HCT116 (cell line): ENCODE data around the gene HCFC2. TPM values are rescaled to one million over a fixed set of nuclear protein-coding genes. Genes with fewer than 3 reads are reported as not detected.

Experiments used
- ATAC-seq: fragments of 200-7000 bp; cut with Tn5 transposase; 2 replicates; pipeline ENCODE4 v1.9.1; 2020; ENCODE audit warnings: mild to moderate bottlenecking, moderate library complexity
- BruUV-seq: library from RNA; stranded (reverse); fragments of 400-500 nt; replicated peaks from 2 replicates; lab custom pipeline; 2021; lab: Mats Ljungman, UMichigan
- CTCF ChIA-PET: fragments of 300-600 bp; sonication (Branson Sonifier 250); formaldehyde crosslinking; loops from one replicate; lab custom pipeline; 2021; ENCODE audit warnings: antibody characterized with exemption; lab: Charles Lee
- POLR2A ChIA-PET: fragments of 300-600, 350-600 bp; sonication (Branson Sonifier 250); formaldehyde crosslinking; loops from one replicate; lab custom pipeline; 2021; ENCODE audit warnings: antibody characterized with exemption; lab: Charles Lee
- RAD21 ChIA-PET, 2 experiments: fragments of 300-600 bp; sonication (Branson Sonifier 250); formaldehyde crosslinking; loops; one replicate each; lab custom pipeline; 2023; ENCODE audit warnings: low total read pairs in 2 of 2; ENCODE audit not compliant: uncharacterized antibody in 2 of 2, unreplicated experiment in 2 of 2, low non-redundant PET in 1 of 2; lab: Charles Lee
- DNase-seq: peaks from one replicate; pipeline ENCODE4 v3.0.0-alpha.2; 2010; ENCODE audit warnings: low read depth, low spot score
- H2AFZ ChIP-seq: fragments of 200-600 bp; shearing (Covaris generic), sonication (generic); 2 replicates; pipeline ENCODE4 v1.6.1; 2017; ENCODE audit warnings: low read depth, mixed run types, mixed read lengths, antibody characterized with exemption, low read length; ENCODE audit not compliant: poor library complexity, severe bottlenecking
- H3K27ac ChIP-seq: 2 replicates; pipeline ENCODE4 v1.5.1; 2012; ENCODE audit warnings: low read depth, low read length
- H3K27me3 ChIP-seq: fragments of 200-600 bp; sonication (generic); 2 replicates; pipeline ENCODE4 v1.6.1; 2016; ENCODE audit warnings: mixed run types, low read length, mixed read lengths; ENCODE audit not compliant: insufficient read depth
- H3K36me3 ChIP-seq, 2 experiments: fragments of 200-500 bp in 1 of 2; fragments of 200-600 bp in 1 of 2; sonication (Bioruptor generic) in 1 of 2; sonication (generic) in 1 of 2; 2 replicates each; pipeline versions ENCODE4 v1.5.1 to v1.6.1; 2014 to 2016; ENCODE audit warnings: low read length in 2 of 2, inconsistent platforms in 1 of 2, mixed read lengths in 1 of 2, mixed run types in 1 of 2; ENCODE audit not compliant: insufficient read depth in 2 of 2, control insufficient read depth in 1 of 2
- H3K4me1 ChIP-seq, 2 experiments: fragments of 200-600 bp in 1 of 2; sonication (generic) in 1 of 2; 2 replicates each; pipeline versions ENCODE4 v1.5.1 to v1.6.1; 2012 to 2017; ENCODE audit warnings: low read length in 2 of 2, inconsistent platforms in 1 of 2, mild to moderate bottlenecking in 1 of 2, mixed read lengths in 1 of 2, mixed run types in 1 of 2, moderate library complexity in 1 of 2; ENCODE audit not compliant: insufficient read depth in 2 of 2, control insufficient read depth in 1 of 2
- H3K4me2 ChIP-seq: fragments of 200-600 bp; sonication (generic); 2 replicates; pipeline ENCODE4 v1.6.1; 2017; ENCODE audit warnings: mixed run types, low read length, mixed read lengths
- H3K4me3 ChIP-seq, 2 experiments: fragments of 200-600 bp in 1 of 2; sonication (generic) in 1 of 2; replicated peaks in 1 of 2; 2 replicates each; pipeline ENCODE4 v1.5.1; 2011 to 2016; ENCODE audit warnings: low read length in 2 of 2, control low read depth in 1 of 2, low read depth in 1 of 2, mild to moderate bottlenecking in 1 of 2, mixed read lengths in 1 of 2, mixed run types in 1 of 2
- H3K79me2 ChIP-seq: fragments of 200-600 bp; sonication (generic); 2 replicates; pipeline ENCODE4 v1.6.1; 2017; ENCODE audit warnings: mild to moderate bottlenecking, mixed run types, low read length, moderate library complexity, mixed read lengths; ENCODE audit not compliant: insufficient read depth
- H3K9ac ChIP-seq: fragments of 200-600 bp; sonication (generic); 2 replicates; pipeline ENCODE4 v1.6.1; 2016; ENCODE audit warnings: low read length, mixed read lengths
- H3K9me2 ChIP-seq: fragments of 200-600 bp; sonication (generic), shearing (Covaris generic); 2 replicates; pipeline ENCODE4 v1.6.1; 2017; ENCODE audit warnings: mixed run types, mild to moderate bottlenecking, moderate library complexity; ENCODE audit not compliant: insufficient read depth
- H3K9me3 ChIP-seq, 2 experiments: fragments of 200-500 bp in 1 of 2; fragments of 200-600 bp in 1 of 2; sonication (Bioruptor generic) in 1 of 2; sonication (generic) in 1 of 2; 2 replicates each; pipeline ENCODE4 v1.6.1; 2014 to 2017; ENCODE audit warnings: low read length in 2 of 2, mixed read lengths in 2 of 2, inconsistent platforms in 1 of 2, low read depth in 1 of 2, mild to moderate bottlenecking in 1 of 2, mixed run types in 1 of 2, moderate library complexity in 1 of 2; ENCODE audit not compliant: control insufficient read depth in 1 of 2, insufficient read depth in 1 of 2
- H4K20me1 ChIP-seq: fragments of 200-600 bp; sonication (generic), shearing (Covaris generic); 2 replicates; pipeline ENCODE4 v1.6.1; 2017; ENCODE audit warnings: mixed run types, mild to moderate bottlenecking, moderate library complexity; ENCODE audit not compliant: insufficient read depth
- EZH2phosphoT487 ChIP-seq: fragments of 200-600 bp; IDR thresholded peaks from 2 replicates; pipeline ENCODE4 v1.6.1; 2018; ENCODE audit warnings: antibody characterized with exemption, borderline replicate concordance
- JUND ChIP-seq: IDR thresholded peaks from 2 replicates; pipeline ENCODE4 v1.6.1; 2012
- POLR2A ChIP-seq: IDR thresholded peaks from 2 replicates; pipeline ENCODE4 v1.7.0; 2011; ENCODE audit warnings: borderline replicate concordance; ENCODE audit not compliant: insufficient read depth, insufficient read length; ENCODE audit errors: extremely low read depth
- POLR2AphosphoS5 ChIP-seq: IDR thresholded peaks from 2 replicates; pipeline ENCODE4 v1.6.1; 2011; ENCODE audit warnings: mild to moderate bottlenecking, low read depth, low read length, moderate library complexity
- RAD21 ChIP-seq: IDR thresholded peaks from 2 replicates; pipeline ENCODE4 v1.6.1; 2012; ENCODE audit warnings: low read depth, mild to moderate bottlenecking
- SIN3A ChIP-seq: IDR thresholded peaks from 2 replicates; pipeline ENCODE4 v1.6.1; 2012; ENCODE audit warnings: low read depth
- SP1 ChIP-seq: IDR thresholded peaks from 2 replicates; pipeline ENCODE4 v1.6.1; 2012; ENCODE audit warnings: low read depth
- TCF7L2 ChIP-seq: IDR thresholded peaks from 2 replicates; pipeline ENCODE4 v1.7.0; 2011; ENCODE audit warnings: borderline replicate concordance, inconsistent platforms; ENCODE audit not compliant: insufficient read depth, insufficient read length; ENCODE audit errors: extremely low read depth
- YY1 ChIP-seq: IDR thresholded peaks from 2 replicates; pipeline ENCODE4 v1.6.1; 2011; ENCODE audit warnings: low read length, low read depth, moderate library complexity, mild to moderate bottlenecking; ENCODE audit not compliant: insufficient replicate concordance; ENCODE audit errors: extremely low read depth
- ZFX ChIP-seq: fragments of 450-650 bp; IDR thresholded peaks from 2 replicates; pipeline ENCODE4 v1.6.1; 2017
- ZNF274 ChIP-seq: fragments of 200-500 bp; sonication (Bioruptor generic); IDR thresholded peaks from 2 replicates; pipeline ENCODE4 v1.6.1; 2014; ENCODE audit warnings: mild to moderate bottlenecking, low read depth, low read length, inconsistent platforms
- intact Hi-C: fragments of 100-400 bp; cut with micrococcal nuclease; formaldehyde crosslinking; loops from 2 replicates; pipeline ENCODE4 v1.10.0; 2022
- total RNA-seq: library from RNA; stranded (reverse); gene quantifications from one replicate; pipeline ENCODE4 v1.2.1, GENCODE V29; 2021; ENCODE audit not compliant: unreplicated experiment
- TF ChIP-seq, protein P1 (sequence below), 3 experiments: fragments of 200-600 bp in 1 of 3; sonication (generic) in 1 of 3; IDR thresholded peaks in 2 of 3; conservative IDR thresholded peaks in 1 of 3; 2 replicates each; pipeline ENCODE4 v1.5.1; 2012 to 2017; ENCODE audit warnings: low read depth in 2 of 3, low read length in 2 of 3, antibody characterized with exemption in 1 of 3, borderline replicate concordance in 1 of 3, control low read depth in 1 of 3, mild to moderate bottlenecking in 1 of 3, mixed read lengths in 1 of 3, mixed run types in 1 of 3, moderate library complexity in 1 of 3; ENCODE audit not compliant: insufficient read depth in 1 of 3
- TF ChIP-seq, protein P2 (sequence below): IDR thresholded peaks from 2 replicates; pipeline ENCODE4 v1.6.1; 2011; ENCODE audit warnings: mild to moderate bottlenecking, low read length, moderate library complexity; ENCODE audit not compliant: insufficient replicate concordance; ENCODE audit errors: extremely low read depth

HCFC2 gene
- total RNA-seq, 1 experiment from 2014 or later = 4.9 TPM

DNA sequence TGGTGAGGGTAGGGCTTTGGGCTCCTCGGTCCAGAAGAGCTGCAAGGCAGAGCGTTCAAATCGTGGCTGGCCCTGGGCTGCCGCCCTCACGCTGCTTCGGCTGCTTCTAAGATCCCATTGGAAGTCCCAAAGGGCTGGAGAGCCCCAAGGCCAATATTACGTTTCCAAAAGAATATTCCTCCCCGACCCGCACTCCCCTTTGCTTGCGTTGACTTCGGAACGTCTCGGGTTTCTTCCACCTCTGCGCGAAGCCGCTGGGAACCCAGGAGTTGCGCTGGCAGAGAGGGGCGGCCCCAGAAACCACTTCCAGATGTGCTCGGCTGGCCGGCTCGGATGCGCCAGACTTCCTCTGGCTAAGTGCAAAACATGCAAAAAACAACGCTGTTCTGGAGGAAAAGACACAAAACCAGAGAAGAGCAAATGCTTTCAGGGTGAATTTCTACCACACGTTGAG lies 14.4 kb upstream of the HCFC2 start, which contains the start of gene GLT8D2:
GLT8D2 (minus strand) TSS at position 285 of the 454 bp plus-strand sequence. CDS start 30,539 bp downstream, outside the sequence.
- TF ChIP-seq POLR2AphosphoS5 (no peak), JUND (no peak), POLR2A (no peak), SP1 (no peak), TCF7L2 (no peak), ZFX (no peak), ZNF274 (no peak), YY1 (no peak), EZH2phosphoT487 (no peak), SIN3A (no peak), RAD21 (no peak)
- TF ChIP-seq, protein P1, sequence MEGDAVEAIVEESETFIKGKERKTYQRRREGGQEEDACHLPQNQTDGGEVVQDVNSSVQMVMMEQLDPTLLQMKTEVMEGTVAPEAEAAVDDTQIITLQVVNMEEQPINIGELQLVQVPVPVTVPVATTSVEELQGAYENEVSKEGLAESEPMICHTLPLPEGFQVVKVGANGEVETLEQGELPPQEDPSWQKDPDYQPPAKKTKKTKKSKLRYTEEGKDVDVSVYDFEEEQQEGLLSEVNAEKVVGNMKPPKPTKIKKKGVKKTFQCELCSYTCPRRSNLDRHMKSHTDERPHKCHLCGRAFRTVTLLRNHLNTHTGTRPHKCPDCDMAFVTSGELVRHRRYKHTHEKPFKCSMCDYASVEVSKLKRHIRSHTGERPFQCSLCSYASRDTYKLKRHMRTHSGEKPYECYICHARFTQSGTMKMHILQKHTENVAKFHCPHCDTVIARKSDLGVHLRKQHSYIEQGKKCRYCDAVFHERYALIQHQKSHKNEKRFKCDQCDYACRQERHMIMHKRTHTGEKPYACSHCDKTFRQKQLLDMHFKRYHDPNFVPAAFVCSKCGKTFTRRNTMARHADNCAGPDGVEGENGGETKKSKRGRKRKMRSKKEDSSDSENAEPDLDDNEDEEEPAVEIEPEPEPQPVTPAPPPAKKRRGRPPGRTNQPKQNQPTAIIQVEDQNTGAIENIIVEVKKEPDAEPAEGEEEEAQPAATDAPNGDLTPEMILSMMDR (IDR thresholded peaks at IDR 0.05 in 2 of 3, conservative IDR thresholded peaks at IDR 0.05 in 1 of 3; ENCODE audit: borderline replicate concordance in 1 of 3, insufficient read depth in 1 of 3, low read depth in 2 of 3, low read length in 2 of 3) = no peak
- TF ChIP-seq, protein P2, sequence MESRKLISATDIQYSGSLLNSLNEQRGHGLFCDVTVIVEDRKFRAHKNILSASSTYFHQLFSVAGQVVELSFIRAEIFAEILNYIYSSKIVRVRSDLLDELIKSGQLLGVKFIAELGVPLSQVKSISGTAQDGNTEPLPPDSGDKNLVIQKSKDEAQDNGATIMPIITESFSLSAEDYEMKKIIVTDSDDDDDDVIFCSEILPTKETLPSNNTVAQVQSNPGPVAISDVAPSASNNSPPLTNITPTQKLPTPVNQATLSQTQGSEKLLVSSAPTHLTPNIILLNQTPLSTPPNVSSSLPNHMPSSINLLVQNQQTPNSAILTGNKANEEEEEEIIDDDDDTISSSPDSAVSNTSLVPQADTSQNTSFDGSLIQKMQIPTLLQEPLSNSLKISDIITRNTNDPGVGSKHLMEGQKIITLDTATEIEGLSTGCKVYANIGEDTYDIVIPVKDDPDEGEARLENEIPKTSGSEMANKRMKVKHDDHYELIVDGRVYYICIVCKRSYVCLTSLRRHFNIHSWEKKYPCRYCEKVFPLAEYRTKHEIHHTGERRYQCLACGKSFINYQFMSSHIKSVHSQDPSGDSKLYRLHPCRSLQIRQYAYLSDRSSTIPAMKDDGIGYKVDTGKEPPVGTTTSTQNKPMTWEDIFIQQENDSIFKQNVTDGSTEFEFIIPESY = no peak
- RAD21 ChIA-PET = no interaction called here
- H3K9me2 ChIP-seq = no peaks in the 10 kb centered on the region
- POLR2A ChIA-PET = no interaction called here
- CTCF ChIA-PET = no interaction called here
- H3K27me3 ChIP-seq = no peaks in the 10 kb centered on the region
- peak within 1 kb of the TSS; percentile 58 for H3K9ac ChIP-seq
- H3K4me3 ChIP-seq = peak within 1 kb of the TSS; percentile 44 to 61
- no peaks in the 10 kb centered on the region for H3K9me3 ChIP-seq
- no TSS peak for BruUV-seq
- H3K36me3 ChIP-seq = no peaks in the 10 kb centered on the region
- peak within 1 kb of the TSS; percentile 90 for H2AFZ ChIP-seq
- peak within 1 kb of the TSS; percentile 57 for H3K27ac ChIP-seq
- intact Hi-C loops = loop anchor here (10.0 kb wide), 1 partner anchor 315 kb away; no protein-coding TSS in a partner anchor
- H3K4me2 ChIP-seq = peak within 1 kb of the TSS; percentile 86
- DNase-seq (no peak), ATAC-seq (peak; percentile 80)
- H3K79me2 ChIP-seq = no peaks in the 10 kb centered on the region
- H4K20me1 ChIP-seq = no peaks in the 10 kb centered on the region
- H3K4me1 ChIP-seq = peaks cover 0 to 8% of the 10 kb centered on the region in 2 experiments; a peak in 2 of 4 replicates
